AG09319 (cell line): Measurements from ENCODE around the gene CELF2.

Experiments used
- DNase-seq: peaks from one replicate; pipeline ENCODE4 v3.0.0-alpha.2; 2010; ENCODE audit warnings: low read depth; ENCODE audit errors: extremely low read depth
- CTCF ChIP-seq: IDR thresholded peaks from 2 replicates; pipeline ENCODE4 v1.5.1; 2011; ENCODE audit warnings: low read depth, mild to moderate bottlenecking, inconsistent platforms, low read length, moderate library complexity

Gene CELF2

GRCh38 chr10:11110539-11110938, 92.9 kb downstream of the CELF2 start:
- no peak for TF ChIP-seq CTCF
- no peak for DNase-seq

GRCh38 chr10:11111490-11111889, 93.8 kb downstream of the CELF2 start:
- DNase-seq: no peak
- TF ChIP-seq CTCF: no peak

- DNase-seq: no peak
- TF ChIP-seq CTCF: no peak
Observed at GRCh38 chr10:11112718-11113117, 95.0 kb downstream of the CELF2 start.

- TF ChIP-seq CTCF: no peak
- no peak for DNase-seq
Observed at GRCh38 chr10:11113156-11113555, 95.5 kb downstream of the CELF2 start.

- DNase-seq: no peak
- TF ChIP-seq CTCF: no peak
Observed at GRCh38 chr10:11114269-11114668, 96.6 kb downstream of the CELF2 start.

- DNase-seq: no peak
- TF ChIP-seq CTCF: no peak
Observed at GRCh38 chr10:11115337-11115736, 97.7 kb downstream of the CELF2 start.

- DNase-seq: no peak
Observed at GRCh38 chr10:11116361-11116760, 98.7 kb downstream of the CELF2 start.

More at GRCh38 chr10:11116361-11116760, 98.7 kb downstream of the CELF2 start:
- no peak for TF ChIP-seq CTCF
